ENCODE results near the gene MRLN. TPM values are rescaled to one million over a fixed set of nuclear protein-coding genes. Genes with fewer than 3 reads are reported as not detected.

The MRLN gene
- total and polyA plus RNA-seq, 10 donors = not detected

DNA sequence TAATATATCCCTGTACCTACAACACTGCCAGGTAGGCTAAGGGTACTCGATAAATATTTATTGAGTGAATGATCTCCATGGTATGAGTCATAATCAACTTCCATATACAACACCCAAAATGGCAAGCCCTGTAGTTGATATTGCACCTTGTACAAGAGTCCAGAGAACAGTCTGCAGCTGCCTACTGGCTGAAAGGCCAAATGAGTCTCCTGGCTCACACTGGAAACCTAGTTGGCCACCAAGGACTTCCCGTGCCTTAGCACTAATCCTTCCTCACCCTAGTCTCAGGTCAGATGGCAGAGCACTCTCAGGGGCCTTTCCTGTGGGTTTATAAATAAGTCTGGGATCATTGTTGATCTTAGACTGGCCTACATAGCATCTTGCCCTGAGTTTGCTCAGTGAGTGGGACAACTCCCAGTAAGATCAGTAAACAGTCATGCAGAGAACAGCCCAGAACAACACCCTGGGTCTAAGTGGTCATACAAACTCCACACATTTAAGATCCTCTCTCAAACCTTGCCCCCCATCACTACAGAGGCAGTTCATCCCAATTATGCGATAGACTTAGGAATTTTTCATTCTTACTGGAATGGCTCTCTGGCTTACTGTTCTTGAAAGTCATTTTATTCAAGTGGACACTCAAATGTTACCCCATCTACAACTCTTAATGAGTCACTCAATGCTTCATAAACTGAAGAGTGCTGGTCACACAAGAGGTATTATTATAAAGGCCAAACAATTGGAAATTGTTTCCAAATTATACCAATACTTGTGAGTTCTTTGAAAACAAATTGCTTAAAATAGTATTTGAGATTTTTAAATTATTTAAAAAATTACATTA is 28.9 kb downstream of the MRLN start:
- Histone ChIP-seq H3K4me1 (no peaks in the 10 kb centered on the region), H3K27ac (no peak overlapping the region), H3K9me3 (peaks cover 0 to 10% (median 7%) of the 10 kb centered on the region in 8 donors), H3K36me3 (no peaks in the 10 kb centered on the region), H3K4me3 (no peak overlapping the region), H3K27me3 (replicated peaks in 1 of 7) (no peaks in the 10 kb centered on the region)
- 70 to 93% (median 90%) methylated on average over 3 of the region's 3 CpGs for WGBS, 5 donors
- no peak for DNase-seq
- intact Hi-C loops (cut with DNase I; ENCODE audit: low total_unique reads) = no loop called here
- TF ChIP-seq, protein P1, sequence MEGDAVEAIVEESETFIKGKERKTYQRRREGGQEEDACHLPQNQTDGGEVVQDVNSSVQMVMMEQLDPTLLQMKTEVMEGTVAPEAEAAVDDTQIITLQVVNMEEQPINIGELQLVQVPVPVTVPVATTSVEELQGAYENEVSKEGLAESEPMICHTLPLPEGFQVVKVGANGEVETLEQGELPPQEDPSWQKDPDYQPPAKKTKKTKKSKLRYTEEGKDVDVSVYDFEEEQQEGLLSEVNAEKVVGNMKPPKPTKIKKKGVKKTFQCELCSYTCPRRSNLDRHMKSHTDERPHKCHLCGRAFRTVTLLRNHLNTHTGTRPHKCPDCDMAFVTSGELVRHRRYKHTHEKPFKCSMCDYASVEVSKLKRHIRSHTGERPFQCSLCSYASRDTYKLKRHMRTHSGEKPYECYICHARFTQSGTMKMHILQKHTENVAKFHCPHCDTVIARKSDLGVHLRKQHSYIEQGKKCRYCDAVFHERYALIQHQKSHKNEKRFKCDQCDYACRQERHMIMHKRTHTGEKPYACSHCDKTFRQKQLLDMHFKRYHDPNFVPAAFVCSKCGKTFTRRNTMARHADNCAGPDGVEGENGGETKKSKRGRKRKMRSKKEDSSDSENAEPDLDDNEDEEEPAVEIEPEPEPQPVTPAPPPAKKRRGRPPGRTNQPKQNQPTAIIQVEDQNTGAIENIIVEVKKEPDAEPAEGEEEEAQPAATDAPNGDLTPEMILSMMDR (IDR thresholded peaks at IDR 0.05 in 8 of 11, conservative IDR thresholded peaks at IDR 0.05 in 3 of 11) = no peak
- TF ChIP-seq POLR2AphosphoS5 (IDR thresholded peaks at IDR 0.05) (no peak), POLR2A (IDR thresholded peaks at IDR 0.05) (no peak)

DNA sequence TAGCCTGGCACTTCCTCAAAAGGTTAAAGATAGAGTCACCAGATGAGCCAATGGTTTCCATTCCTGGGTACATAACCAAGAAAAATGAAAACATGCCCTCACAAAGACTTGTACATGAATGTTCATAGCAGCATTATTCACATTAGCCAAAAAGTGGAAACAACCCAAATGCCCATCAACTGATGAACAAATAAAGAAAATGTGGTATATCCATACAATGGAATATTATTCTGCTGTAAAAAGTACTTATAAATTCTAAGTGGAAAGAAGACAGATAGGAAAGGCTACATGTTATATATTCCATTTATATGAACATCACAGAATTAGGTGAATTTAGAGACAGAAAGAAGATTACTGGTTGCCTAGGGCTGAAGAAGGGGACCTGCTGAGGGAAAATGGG is 32.9 kb downstream of the MRLN start:
- TF ChIP-seq POLR2AphosphoS5 (IDR thresholded peaks at IDR 0.05) (no peak), POLR2A (IDR thresholded peaks at IDR 0.05) (no peak)
- TF ChIP-seq, protein P1 (IDR thresholded peaks at IDR 0.05 in 8 of 11, conservative IDR thresholded peaks at IDR 0.05 in 3 of 11) = no peak
- intact Hi-C loops (cut with DNase I; ENCODE audit: low total_unique reads) = no loop called here
- H3K4me3 ChIP-seq = no peak overlapping the region
- H3K27me3 ChIP-seq (replicated peaks in 1 of 7) = no peaks in the 10 kb centered on the region
- H3K36me3 ChIP-seq = no peaks in the 10 kb centered on the region
- peaks cover 0 to 10% (median 7%) of the 10 kb centered on the region in 8 donors for H3K9me3 ChIP-seq
- DNase-seq = no peak
- H3K27ac ChIP-seq = no peak overlapping the region
- H3K4me1 ChIP-seq = no peaks in the 10 kb centered on the region

DNA sequence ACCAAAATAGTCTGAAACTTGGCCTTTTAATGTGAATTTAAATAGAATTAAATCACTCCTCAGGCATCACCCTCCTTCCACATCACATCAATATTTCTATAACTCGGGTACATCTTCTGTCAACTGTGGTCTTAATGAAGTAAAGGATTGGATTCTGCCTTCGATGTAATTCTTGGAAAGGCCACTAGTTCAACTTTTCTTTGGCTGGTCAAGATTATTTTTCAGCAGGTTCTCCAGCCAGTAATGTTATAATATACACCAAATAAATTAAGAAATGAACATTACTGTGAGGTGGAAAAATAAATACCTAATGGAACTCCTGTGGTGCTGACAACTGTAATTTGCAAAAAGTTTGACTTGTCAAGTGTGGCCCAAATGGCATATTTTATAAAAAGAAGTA is 33.9 kb downstream of the MRLN start:
- peaks cover 0 to 10% (median 7%) of the 10 kb centered on the region in 8 donors for H3K9me3 ChIP-seq
- no peaks in the 10 kb centered on the region for H3K27me3 ChIP-seq (replicated peaks in 1 of 7)
- intact Hi-C loops (cut with DNase I; ENCODE audit: low total_unique reads) = no loop called here
- no peaks in the 10 kb centered on the region for H3K4me1 ChIP-seq
- TF ChIP-seq, protein P1 (IDR thresholded peaks at IDR 0.05 in 8 of 11, conservative IDR thresholded peaks at IDR 0.05 in 3 of 11) = peak in 1 of 11 experiments; percentile 9
- TF ChIP-seq POLR2A (IDR thresholded peaks at IDR 0.05) = no peak
- WGBS, 5 donors = 71 to 89% (median 80%) methylated on average over 2 of the region's 2 CpGs
- H3K36me3 ChIP-seq = no peaks in the 10 kb centered on the region
- H3K27ac ChIP-seq = no peak overlapping the region
- no peak for DNase-seq
- H3K4me3 ChIP-seq = no peak overlapping the region

DNA sequence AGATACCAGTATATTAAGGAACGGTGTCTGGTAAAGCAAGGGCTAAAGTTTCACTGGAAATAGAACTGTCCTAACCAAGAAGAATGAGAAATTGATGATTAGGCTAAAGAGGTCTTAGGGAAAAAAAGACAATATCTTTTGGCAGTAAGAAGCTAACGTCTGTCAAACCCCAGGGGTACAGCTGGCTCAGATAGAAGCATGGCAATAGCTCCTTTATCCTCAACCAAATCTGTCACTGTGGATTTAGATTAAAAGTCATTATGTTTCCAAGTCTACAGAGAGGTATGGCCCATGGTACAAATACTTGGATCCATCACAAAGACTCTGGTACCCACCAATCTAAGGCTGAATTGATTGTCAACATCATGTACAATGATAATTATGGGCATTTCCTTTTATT is 35.0 kb downstream of the MRLN start:
- no peak overlapping the region for H3K27ac ChIP-seq
- H3K9me3 ChIP-seq = peaks cover 0 to 10% (median 7%) of the 10 kb centered on the region in 8 donors
- no peaks in the 10 kb centered on the region for H3K27me3 ChIP-seq (replicated peaks in 1 of 7)
- no peak for DNase-seq
- no peak overlapping the region for H3K4me3 ChIP-seq
- intact Hi-C loops (cut with DNase I; ENCODE audit: low total_unique reads) = no loop called here
- no peaks in the 10 kb centered on the region for H3K4me1 ChIP-seq
- 77 to 94% (median 86%) methylated on average over 2 of the region's 2 CpGs for WGBS, 5 donors
- H3K36me3 ChIP-seq = no peaks in the 10 kb centered on the region
- TF ChIP-seq POLR2A (IDR thresholded peaks at IDR 0.05) = no peak
